CD4-positive, alpha-beta T cell treated with Interferon gamma for 1 hour (primary cell): ENCODE measurements around the gene CDH24.

ENCODE experiments used
- DNase-seq: peaks from one replicate; pipeline ENCODE4 v3.0.0-alpha.2; 2020

The CDH24 gene

GRCh38 chr14:23043145-23043544 is 14.2 kb downstream of the CDH24 start:
- no peak for DNase-seq

- DNase-seq: no peak
Observed at GRCh38 chr14:23042162-23042965, 15.0 kb downstream of the CDH24 start, which contains the start of gene PSMB11. Gene PSMB11 (plus strand): TSS chr14:23042212. CDS start chr14:23042226, 14 bp downstream.

- DNase-seq: no peak
Observed at GRCh38 chr14:23041729-23042128, 15.6 kb downstream of the CDH24 start.

GRCh38 chr14:23040100-23040499 is 17.2 kb downstream of the CDH24 start:
- DNase-seq: no peak

- DNase-seq: no peak
Observed at GRCh38 chr14:23035303-23036144, 21.8 kb downstream of the CDH24 start.

GRCh38 chr14:23034498-23035302 is 22.6 kb downstream of the CDH24 start, which contains the start of gene PSMB5:
Gene PSMB5 (minus strand): TSS chr14:23034900. CDS start chr14:23034881, 19 bp downstream.
- DNase-seq: peak; percentile 92

- no peak for DNase-seq
Observed at GRCh38 chr14:23033801-23034497, 23.4 kb downstream of the CDH24 start.

GRCh38 chr14:23033251-23033727 is 24.0 kb downstream of the CDH24 start:
- DNase-seq: no peak

GRCh38 chr14:23030936-23031335 is 26.4 kb downstream of the CDH24 start:
- DNase-seq: no peak

GRCh38 chr14:23028799-23029198 is 28.5 kb downstream of the CDH24 start:
- DNase-seq: no peak

GRCh38 chr14:23025151-23025814 is 32.0 kb downstream of the CDH24 start:
- no peak for DNase-seq

GRCh38 chr14:23024612-23025075 is 32.7 kb downstream of the CDH24 start:
- no peak for DNase-seq

GRCh38 chr14:23023795-23024152 is 33.5 kb downstream of the CDH24 start:
- no peak for DNase-seq

- DNase-seq: no peak
Observed at GRCh38 chr14:23023022-23023794, 34.1 kb downstream of the CDH24 start.

- DNase-seq: no peak
Observed at GRCh38 chr14:23021889-23022442, 35.4 kb downstream of the CDH24 start.

- no peak for DNase-seq
Observed at GRCh38 chr14:23021434-23021833, 35.9 kb downstream of the CDH24 start.

GRCh38 chr14:23020143-23021128 is 36.9 kb downstream of the CDH24 start:
- DNase-seq: no peak

- DNase-seq: no peak
Observed at GRCh38 chr14:23018107-23018506, 39.2 kb downstream of the CDH24 start.

- no peak for DNase-seq
Observed at GRCh38 chr14:23017091-23017490, 40.2 kb downstream of the CDH24 start.
